SK-N-MC (cell line): Measurements from ENCODE around the gene ETFB.
"Not testable (repeated sequence)": the region's sequence is repeated elsewhere in the genome, so short reads cannot be mapped to it uniquely, and the experiment has no call there.

ENCODE experiments used
- DNase-seq: peaks from one replicate; pipeline ENCODE4 v3.0.0-alpha.2; 2011; ENCODE audit warnings: low read depth, low spot score
- H3K27ac ChIP-seq: fragments of 200-600 bp; sonication (generic); 2 replicates; pipeline ENCODE4 v1.5.1; 2016; ENCODE audit warnings: mixed run types
- H3K36me3 ChIP-seq: fragments of 200-600 bp; sonication (generic); 2 replicates; pipeline ENCODE4 v1.6.1; 2017; ENCODE audit warnings: antibody characterized with exemption, low read length, mixed read lengths; ENCODE audit not compliant: insufficient read depth
- H3K4me3 ChIP-seq: fragments of 200-600 bp; sonication (generic); 2 replicates; pipeline ENCODE4 v1.5.1; 2016
- H3K9ac ChIP-seq: fragments of 200-600 bp; sonication (generic); 2 replicates; pipeline ENCODE4 v1.8.0; 2017; ENCODE audit warnings: mixed run types, mixed read lengths; ENCODE audit not compliant: insufficient read length
- H3K9me3 ChIP-seq: fragments of 200-600 bp; sonication (generic); 2 replicates; pipeline ENCODE4 v1.6.1; 2017; ENCODE audit warnings: low read depth, mild to moderate bottlenecking, antibody characterized with exemption, low read length, moderate library complexity, mixed read lengths
- EZH2 ChIP-seq: fragments of 200-600 bp; sonication (generic); IDR thresholded peaks from one replicate; pipeline ENCODE4 v1.6.1; 2017; ENCODE audit warnings: antibody characterized with exemption
- FOXP2 ChIP-seq: optimal IDR thresholded peaks from 2 replicates; pipeline ENCODE3; 2011; ENCODE audit warnings: mild to moderate bottlenecking, moderate library complexity; ENCODE audit not compliant: insufficient read depth; ENCODE audit errors: extremely low read length, control extremely low read depth
- POLR2AphosphoS5 ChIP-seq: IDR thresholded peaks from 2 replicates; pipeline ENCODE4 v1.6.1; 2012; ENCODE audit warnings: mild to moderate bottlenecking, low read depth, low read length, borderline replicate concordance

ETFB gene

DNA sequence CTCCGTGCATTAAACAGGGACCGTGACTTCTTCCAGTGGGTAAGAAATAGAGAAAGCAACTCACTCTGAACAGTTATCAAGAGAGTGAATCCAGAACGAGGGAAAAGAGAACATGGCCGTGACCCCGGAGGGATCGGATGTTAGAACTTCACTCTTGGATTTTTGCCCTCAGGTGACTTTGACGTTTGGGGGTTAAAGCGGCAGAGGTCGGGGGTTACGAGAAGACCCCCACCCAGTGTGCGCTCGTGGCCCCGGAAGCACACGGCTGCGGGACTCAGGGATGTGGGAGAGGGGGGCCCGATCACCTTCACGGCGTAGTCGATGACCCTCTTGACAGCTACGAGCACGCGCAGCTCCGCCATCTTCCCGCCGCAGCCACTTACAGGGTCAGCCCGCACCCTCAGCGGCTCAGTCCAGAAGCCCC is at the start of gene ETFB:
Gene ETFB (minus strand): TSS at position 424 of the 424 bp plus-strand sequence. CDS start 62 bp downstream, at position 362.
- DNase-seq: no peak
- no peaks in the 10 kb centered on the region for H3K9me3 ChIP-seq
- TF ChIP-seq POLR2AphosphoS5: peak; percentile 51
- TF ChIP-seq EZH2: no peak
- H3K36me3 ChIP-seq: no peaks in the 10 kb centered on the region
- peak within 1 kb of the TSS; percentile 60; the same call in 1 of the 2 replicates for H3K27ac ChIP-seq
- H3K9ac ChIP-seq: peak within 1 kb of the TSS; percentile 94
- peak within 1 kb of the TSS; percentile 93 for H3K4me3 ChIP-seq

DNA sequence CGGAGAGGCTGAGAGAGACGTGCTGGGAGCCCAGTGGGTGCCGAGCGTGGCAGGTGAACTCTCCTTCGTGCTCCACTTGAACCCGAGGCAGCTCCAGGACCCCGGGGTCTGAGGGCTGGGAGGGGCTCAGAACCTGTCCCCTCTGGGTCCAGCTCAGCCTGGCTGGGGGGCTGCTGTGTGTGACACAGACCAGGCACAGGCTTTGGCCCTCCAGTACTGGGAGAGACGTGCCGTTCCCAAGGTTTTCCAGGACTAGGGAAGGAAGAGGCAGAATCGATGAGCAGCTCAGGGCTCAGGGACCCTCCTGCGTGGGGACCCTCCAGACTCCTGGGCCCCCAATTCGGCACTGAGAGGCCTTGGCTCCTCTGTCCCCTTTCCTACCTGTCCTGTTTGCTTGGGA is 49.0 kb upstream of the ETFB start:
- TF ChIP-seq EZH2 (no peak), FOXP2 (no peak), POLR2AphosphoS5 (no peak)
- DNase-seq: no peak
- no peaks in the 10 kb centered on the region for H3K36me3 ChIP-seq
- no peak overlapping the region for H3K27ac ChIP-seq
- H3K9me3 ChIP-seq: no peaks in the 10 kb centered on the region
- no peak overlapping the region for H3K4me3 ChIP-seq
- no peak overlapping the region for H3K9ac ChIP-seq

DNA sequence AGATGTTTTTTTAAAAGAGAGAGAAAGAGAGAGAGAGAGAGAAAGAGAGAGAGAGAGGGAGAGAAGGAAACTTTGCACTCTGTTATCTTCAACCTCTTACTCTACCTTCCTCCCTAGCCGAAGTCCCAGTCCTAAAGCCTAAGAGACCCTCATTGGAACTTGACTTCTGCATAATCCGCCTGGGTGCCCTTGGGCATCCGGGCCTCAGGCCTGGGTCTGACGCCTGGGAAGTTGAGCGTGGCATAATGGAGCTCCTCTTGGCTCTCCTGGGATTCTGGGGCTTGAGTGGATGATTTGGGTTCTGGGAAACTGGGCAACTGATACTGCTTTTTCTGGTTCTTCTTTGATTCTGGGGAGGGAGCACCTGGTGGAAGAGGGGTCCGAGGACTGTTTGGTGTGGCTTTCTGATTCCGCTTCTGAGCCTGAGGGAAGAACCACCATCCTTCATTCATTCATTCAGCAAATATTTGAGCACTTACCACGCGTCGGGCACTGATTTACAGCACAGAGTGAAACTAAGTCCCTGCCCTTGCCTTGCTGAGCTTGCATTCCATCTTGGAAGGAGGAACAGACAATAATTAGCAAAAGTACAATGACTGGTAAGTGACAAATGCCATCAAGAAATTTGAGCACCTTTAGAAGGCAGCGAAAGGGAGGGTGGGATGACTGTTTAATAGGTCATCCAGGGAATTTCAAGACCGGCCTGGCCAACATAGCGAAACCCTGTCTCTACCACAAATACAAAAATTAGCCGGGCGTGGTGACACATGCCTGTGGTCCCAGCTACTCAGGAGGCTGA is 45.0 kb upstream of the ETFB start:
- no peaks in the 10 kb centered on the region for H3K36me3 ChIP-seq
- TF ChIP-seq EZH2: no peak
- TF ChIP-seq POLR2AphosphoS5: no peak
- TF ChIP-seq FOXP2: no peak
- no peak overlapping the region for H3K4me3 ChIP-seq
- H3K27ac ChIP-seq: no peak overlapping the region
- no peak for DNase-seq
- no peaks in the 10 kb centered on the region for H3K9me3 ChIP-seq
- H3K9ac ChIP-seq: no peak overlapping the region

DNA sequence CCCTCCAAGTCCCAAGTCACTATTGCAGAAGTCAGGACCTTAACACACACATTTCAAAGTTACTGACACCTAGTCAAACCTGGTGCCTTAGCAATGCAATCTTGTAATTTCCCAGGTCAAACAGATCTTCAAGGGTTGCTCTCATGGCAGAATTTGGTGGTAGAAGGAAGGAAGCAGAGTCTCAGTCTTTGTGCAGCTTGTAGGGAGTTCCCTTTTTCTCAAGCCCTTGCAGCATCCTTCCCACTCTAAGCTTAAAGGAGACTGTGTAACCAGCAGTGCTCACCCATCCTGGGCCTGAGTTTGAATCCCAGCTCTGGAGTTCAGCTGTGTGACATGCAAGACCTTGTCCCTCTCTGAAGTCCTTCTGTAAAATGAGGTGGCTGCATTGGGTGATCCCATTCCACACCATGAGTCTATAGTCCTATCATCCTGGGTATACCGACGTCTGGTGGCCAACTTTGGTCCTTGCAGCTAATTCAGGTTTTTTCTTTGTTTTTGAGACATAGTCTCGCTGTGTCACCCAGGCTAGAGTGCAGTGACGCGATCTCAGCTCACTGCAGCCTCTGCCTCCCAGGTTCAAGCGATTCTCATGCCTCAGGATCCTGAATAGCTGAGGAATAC is 41.4 kb upstream of the ETFB start:
- no peak overlapping the region for H3K9ac ChIP-seq
- no peaks in the 10 kb centered on the region for H3K36me3 ChIP-seq
- no peak overlapping the region for H3K4me3 ChIP-seq
- no peak overlapping the region for H3K27ac ChIP-seq
- H3K9me3 ChIP-seq: no peaks in the 10 kb centered on the region
- DNase-seq: no peak
- TF ChIP-seq EZH2 (no peak), FOXP2 (no peak), POLR2AphosphoS5 (no peak)

DNA sequence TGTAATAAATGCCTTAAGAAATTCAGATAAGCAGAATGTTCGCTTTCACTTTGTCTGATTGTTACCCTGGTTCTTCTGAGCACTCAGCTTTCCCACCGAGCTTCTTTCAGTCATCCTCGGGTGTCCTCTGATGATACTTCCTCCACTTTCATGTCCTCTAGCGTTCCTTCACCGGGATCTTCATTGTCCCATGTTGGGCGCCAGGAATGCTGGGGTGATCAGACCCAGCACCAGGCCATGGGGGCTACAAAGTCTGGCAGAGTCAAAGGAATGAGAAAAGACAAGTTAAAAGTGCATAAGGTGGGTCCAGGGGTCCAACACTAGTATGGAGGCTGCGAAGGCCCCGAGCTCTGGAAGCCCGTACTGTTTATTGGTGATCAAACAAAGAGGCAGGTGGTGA is 35.9 kb upstream of the ETFB start:
- H3K27ac ChIP-seq: no peak overlapping the region
- no peak overlapping the region for H3K4me3 ChIP-seq
- no peak for TF ChIP-seq EZH2
- TF ChIP-seq FOXP2: no peak
- TF ChIP-seq POLR2AphosphoS5: no peak
- no peak overlapping the region for H3K9ac ChIP-seq
- H3K36me3 ChIP-seq: no peaks in the 10 kb centered on the region
- H3K9me3 ChIP-seq: 0 out of 2 replicates have a peak, but pooled peaks cover 8% of the 10 kb centered on the region
- DNase-seq: no peak

DNA sequence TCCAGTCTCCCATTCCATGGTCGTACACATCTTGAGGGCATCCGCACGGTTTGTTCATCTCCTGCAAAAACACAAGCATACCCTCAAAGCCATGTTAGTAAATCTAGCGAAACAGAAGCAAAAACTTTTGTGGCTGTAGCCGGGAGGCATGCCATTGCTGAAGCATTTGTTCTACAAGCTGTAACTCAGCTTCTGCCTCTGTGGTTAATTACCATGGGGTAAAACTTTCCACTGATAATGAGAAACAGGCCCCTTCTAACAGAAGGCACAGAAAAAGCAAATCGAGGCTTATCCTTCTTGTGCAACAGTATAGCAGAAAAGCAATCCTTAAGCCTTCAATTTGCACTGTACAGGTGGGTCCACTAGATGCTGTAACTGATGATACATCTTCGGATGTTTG is 33.7 kb upstream of the ETFB start:
- DNase-seq, H3K9me3 ChIP-seq, H3K36me3 ChIP-seq, H3K9ac ChIP-seq: not testable (repeated sequence)
- 0 out of 2 replicates have a peak overlapping the region, but pooled peaks have one; percentile 36 for H3K27ac ChIP-seq
- peak overlapping the region; percentile 58 for H3K4me3 ChIP-seq

DNA sequence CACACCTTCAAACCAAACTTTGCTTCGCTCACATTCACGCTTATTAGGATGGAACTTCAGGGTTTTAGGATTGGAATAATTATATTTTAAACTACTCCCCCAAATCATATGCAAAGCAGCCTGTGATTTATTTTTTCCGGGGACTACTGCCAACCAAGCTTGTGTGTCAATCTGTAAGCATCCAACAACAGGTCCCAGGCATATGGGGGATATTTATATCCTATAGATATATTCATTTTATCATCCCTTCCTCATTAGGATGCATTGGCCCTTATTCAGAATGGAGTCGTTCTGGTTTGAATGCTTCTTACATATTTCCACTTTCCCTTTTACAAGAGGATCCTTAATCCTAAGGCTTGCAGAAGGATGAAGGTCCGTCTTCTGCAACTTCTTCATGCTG is 33.0 kb upstream of the ETFB start:
- Histone ChIP-seq H3K27ac (no peak overlapping the region), H3K9me3 (0 out of 2 replicates have a peak, but pooled peaks cover 8% of the 10 kb centered on the region), H3K36me3 (no peaks in the 10 kb centered on the region), H3K9ac (no peak overlapping the region), H3K4me3 (peak overlapping the region; percentile 58; the same call in 1 of the 2 replicates)
- no peak for DNase-seq
- TF ChIP-seq FOXP2 (no peak), POLR2AphosphoS5 (no peak), EZH2 (no peak)

DNA sequence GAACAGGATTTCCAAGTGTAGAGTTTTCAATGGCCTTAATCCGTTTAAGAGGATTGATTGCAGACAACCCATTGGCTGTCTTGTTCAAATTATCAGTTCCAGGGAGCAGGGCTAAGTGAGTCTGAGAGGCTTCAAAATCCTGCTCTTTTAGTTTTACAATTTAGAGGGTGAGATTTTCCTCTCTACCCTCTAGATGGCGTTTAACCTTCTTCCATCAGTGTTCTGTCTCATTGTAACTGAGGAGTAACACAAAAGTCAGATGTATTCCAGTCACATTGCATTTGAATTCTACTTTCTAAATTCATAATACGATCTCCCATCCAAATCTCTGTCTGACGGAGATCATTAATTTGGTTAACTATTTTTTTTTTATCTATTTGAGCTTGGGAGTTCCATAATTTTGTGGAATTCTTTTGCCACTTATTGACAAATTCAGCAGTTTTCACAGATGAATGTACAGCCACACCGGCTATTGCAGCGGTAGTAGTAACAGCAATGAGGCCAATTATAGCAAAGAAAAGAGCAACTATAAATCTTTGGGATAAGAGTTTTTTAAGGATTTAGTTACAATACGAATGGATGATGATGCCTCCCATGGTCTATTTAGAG is 32.0 kb upstream of the ETFB start:
- 0 out of 2 replicates have a peak, but pooled peaks cover 8% of the 10 kb centered on the region for H3K9me3 ChIP-seq
- no peak overlapping the region for H3K9ac ChIP-seq
- DNase-seq: no peak
- H3K27ac ChIP-seq: peak overlapping the region; percentile 84
- H3K4me3 ChIP-seq: peak overlapping the region; percentile 26
- no peaks in the 10 kb centered on the region for H3K36me3 ChIP-seq
- TF ChIP-seq POLR2AphosphoS5 (no peak), EZH2 (no peak), FOXP2 (no peak)

DNA sequence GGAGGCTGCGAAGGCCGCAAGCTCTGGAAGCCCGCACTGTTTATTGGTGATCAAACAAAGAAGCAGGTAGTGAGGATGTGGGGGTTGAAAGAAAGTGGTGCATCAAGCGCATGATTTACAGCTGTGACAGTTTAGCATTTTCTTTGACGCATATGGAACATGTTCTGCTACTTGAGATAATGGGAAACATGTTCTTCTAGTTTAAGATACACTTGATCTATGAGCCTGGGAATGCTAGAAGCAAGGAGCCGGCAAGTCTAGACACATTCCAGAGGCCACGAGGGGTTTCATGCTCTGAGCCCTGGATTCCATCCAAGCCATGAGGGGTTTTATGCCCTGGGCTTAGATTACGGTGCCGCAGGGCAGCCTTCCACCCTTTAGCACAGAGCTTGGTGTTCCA is 31.3 kb upstream of the ETFB start:
- peak overlapping the region; percentile 84 for H3K27ac ChIP-seq
- not testable (repeated sequence) for H3K36me3 ChIP-seq, DNase-seq, H3K9me3 ChIP-seq, H3K9ac ChIP-seq
- H3K4me3 ChIP-seq: peak overlapping the region; percentile 26; the same call in 1 of the 2 replicates
